ENCODE data around the gene SEMA4C.
"Not testable (repeated sequence)": the region's sequence is repeated elsewhere in the genome, so short reads cannot be mapped to it uniquely, and the experiment has no call there.

Gene SEMA4C

GRCh38 chr2:96864343-96865091 lies 5.4 kb downstream of the SEMA4C start:
- no peak for DNase-seq

GRCh38 chr2:96863575-96864342 lies 6.1 kb downstream of the SEMA4C start:
- no peak for DNase-seq

GRCh38 chr2:96863056-96863455 lies 6.8 kb downstream of the SEMA4C start:
- not testable (repeated sequence) for DNase-seq

- no peak for DNase-seq
Observed at GRCh38 chr2:96861074-96861473, 8.8 kb downstream of the SEMA4C start.

- DNase-seq = no peak
Observed at GRCh38 chr2:96860065-96861029, 9.5 kb downstream of the SEMA4C start.

GRCh38 chr2:96859681-96860064 lies 10.2 kb downstream of the SEMA4C start:
- no peak for DNase-seq

GRCh38 chr2:96859099-96859649 lies 10.7 kb downstream of the SEMA4C start:
- DNase-seq = no peak

GRCh38 chr2:96857667-96858372 lies 12.1 kb downstream of the SEMA4C start, which contains the start of gene ANKRD39:
Gene ANKRD39, minus strand, starts transcription at chr2:96858016. Its CDS starts 29 bp downstream, at chr2:96857987.
- DNase-seq = peak; percentile 94 to 97

GRCh38 chr2:96856776-96857666 lies 12.9 kb downstream of the SEMA4C start:
- peak in 1 of 2 experiments; percentile 18 for DNase-seq

- DNase-seq = no peak
Observed at GRCh38 chr2:96853321-96853720, 16.6 kb downstream of the SEMA4C start.

- DNase-seq = no peak
Observed at GRCh38 chr2:96852667-96853066, 17.2 kb downstream of the SEMA4C start.

GRCh38 chr2:96848264-96848663 lies 21.6 kb downstream of the SEMA4C start:
- no peak for DNase-seq

- DNase-seq = no peak
Observed at GRCh38 chr2:96847586-96847985, 22.3 kb downstream of the SEMA4C start.

- no peak for DNase-seq
Observed at GRCh38 chr2:96846825-96847224, 23.1 kb downstream of the SEMA4C start.

GRCh38 chr2:96844405-96844808 lies 25.5 kb downstream of the SEMA4C start:
- no peak for DNase-seq

- no peak for DNase-seq
Observed at GRCh38 chr2:96843538-96844268, 26.2 kb downstream of the SEMA4C start, which contains the start of gene ANKRD23. Gene ANKRD23, minus strand, starts transcription at chr2:96844021. Its CDS starts 29 bp downstream, at chr2:96843992.

- no peak for DNase-seq
Observed at GRCh38 chr2:96842600-96842999, 27.3 kb downstream of the SEMA4C start.

- no peak for DNase-seq
Observed at GRCh38 chr2:96841701-96842495, 28.0 kb downstream of the SEMA4C start.
